OCI-LY3 (cell line): Measurements from ENCODE around the gene RAB11FIP5.

ENCODE experiments used
- EZH2phosphoT487 ChIP-seq: fragments of 200-600 bp; shearing (Covaris generic); IDR thresholded peaks from 2 replicates; pipeline ENCODE4 v1.6.1; 2018; ENCODE audit warnings: antibody characterized with exemption, mixed run types, low read depth
- TF ChIP-seq, protein P1 (sequence below): fragments of 200-600, 300-600 bp; sonication (generic); IDR thresholded peaks from 2 replicates; pipeline ENCODE4 v1.5.1; 2014; ENCODE audit warnings: antibody characterized with exemption, low read length, low read depth

DNA sequence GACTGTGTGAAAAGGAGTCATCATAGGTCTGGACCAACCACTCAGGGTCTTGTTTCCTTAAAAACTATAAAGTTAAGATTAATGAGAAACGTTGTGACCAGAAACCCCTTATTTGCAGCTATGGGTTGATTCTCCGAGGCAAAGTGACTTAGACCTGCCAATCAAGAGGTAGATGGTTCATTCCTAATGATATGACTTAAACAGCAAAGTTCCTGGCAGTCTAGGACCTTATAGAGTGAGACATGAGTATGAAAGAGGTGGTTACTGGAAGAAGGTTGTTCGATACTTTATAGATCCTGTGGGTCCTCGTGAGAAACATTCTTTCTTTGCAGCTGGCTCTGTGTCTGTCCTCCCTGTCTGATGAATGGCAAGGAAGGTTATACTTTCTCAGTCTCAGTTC, 49.3 kb downstream of the RAB11FIP5 start:
- TF ChIP-seq, protein P1, sequence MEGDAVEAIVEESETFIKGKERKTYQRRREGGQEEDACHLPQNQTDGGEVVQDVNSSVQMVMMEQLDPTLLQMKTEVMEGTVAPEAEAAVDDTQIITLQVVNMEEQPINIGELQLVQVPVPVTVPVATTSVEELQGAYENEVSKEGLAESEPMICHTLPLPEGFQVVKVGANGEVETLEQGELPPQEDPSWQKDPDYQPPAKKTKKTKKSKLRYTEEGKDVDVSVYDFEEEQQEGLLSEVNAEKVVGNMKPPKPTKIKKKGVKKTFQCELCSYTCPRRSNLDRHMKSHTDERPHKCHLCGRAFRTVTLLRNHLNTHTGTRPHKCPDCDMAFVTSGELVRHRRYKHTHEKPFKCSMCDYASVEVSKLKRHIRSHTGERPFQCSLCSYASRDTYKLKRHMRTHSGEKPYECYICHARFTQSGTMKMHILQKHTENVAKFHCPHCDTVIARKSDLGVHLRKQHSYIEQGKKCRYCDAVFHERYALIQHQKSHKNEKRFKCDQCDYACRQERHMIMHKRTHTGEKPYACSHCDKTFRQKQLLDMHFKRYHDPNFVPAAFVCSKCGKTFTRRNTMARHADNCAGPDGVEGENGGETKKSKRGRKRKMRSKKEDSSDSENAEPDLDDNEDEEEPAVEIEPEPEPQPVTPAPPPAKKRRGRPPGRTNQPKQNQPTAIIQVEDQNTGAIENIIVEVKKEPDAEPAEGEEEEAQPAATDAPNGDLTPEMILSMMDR: no peak
- TF ChIP-seq EZH2phosphoT487: no peak
